ENCODE data around the gene RBFOX2.
"Not testable (repeated sequence)": the region's sequence is repeated elsewhere in the genome, so short reads cannot be mapped to it uniquely, and the experiment has no call there.

RBFOX2 gene

GRCh38 chr22:36042240-36042639, 13.6 kb upstream of the RBFOX2 start:
- no peak for DNase-seq (ENCODE audit: low read depth)

DNA sequence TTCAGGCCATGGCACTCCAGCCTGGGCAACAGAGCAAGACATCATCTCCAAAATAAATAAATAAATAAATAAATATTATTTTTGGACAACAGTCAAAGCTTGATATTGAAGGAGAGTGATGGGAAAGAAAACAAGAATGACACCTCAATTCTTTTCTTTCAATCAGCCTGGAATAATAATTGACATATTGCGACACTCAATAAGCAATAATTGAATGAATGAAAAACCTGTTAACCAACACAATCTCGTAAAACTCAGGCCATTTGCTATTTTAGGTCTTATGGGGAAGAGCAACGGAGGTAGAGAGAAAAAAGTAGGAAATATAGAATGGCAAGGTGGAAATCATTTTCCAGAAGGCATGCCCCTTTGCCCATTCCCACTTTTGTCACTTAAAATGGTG, 10.5 kb upstream of the RBFOX2 start:
- DNase-seq (ENCODE audit: low read depth), result no peak

DNA sequence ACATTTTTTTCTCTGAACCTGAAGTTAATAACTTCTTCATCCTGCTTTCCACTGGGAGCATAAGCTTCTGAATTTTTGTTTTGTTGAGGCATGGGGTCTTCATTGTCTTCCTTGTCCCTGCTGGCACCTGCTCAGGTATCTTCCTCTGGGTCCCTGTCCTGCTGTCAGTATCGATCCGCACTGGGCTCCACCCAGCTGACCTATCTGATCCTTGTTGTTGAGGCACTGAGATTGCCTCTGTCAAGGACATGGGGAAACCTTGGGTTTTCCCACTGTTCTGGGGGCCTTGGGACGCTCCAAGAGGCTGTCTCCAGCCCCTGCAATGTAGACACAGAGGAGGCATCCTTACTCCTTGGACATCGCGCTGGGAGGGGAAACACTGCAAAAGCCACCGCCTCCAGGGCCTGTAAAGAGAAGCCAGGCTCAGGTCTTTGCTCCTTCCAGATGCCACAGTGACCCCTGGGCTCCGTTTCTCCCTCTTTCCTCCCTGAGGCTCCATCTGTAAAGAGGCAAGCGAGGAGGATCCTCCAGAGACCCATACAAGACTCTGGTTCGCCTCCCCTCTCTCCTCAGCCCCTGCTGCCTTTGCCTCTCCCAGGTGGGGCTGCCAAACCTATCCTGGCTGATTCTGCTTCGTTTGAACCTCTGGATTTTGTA, 8.6 kb upstream of the RBFOX2 start:
- no peak for DNase-seq (ENCODE audit: low read depth)

DNA sequence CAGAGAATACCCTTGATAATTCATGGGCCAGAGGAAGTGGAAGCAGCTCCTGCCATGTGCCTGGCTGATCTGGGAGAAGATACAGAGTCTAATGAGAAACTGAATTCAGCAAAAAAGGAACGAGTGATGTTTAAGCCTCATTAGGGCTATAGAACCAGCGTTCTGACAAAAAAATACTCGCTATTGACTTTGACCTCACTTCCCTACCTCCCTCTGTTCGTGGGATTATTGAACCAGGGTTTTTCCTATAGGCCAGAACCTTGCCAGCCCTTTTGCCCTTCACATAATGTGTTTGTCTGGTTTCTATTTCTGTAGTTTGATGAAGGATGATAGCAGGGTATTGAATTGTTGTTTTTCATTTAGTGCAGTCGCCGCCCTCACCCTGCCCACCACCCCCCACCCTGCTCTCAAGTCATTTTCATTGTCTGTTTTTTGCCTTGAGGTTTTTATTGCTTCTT, 7.6 kb upstream of the RBFOX2 start:
- no peak for DNase-seq (ENCODE audit: low read depth)

DNA sequence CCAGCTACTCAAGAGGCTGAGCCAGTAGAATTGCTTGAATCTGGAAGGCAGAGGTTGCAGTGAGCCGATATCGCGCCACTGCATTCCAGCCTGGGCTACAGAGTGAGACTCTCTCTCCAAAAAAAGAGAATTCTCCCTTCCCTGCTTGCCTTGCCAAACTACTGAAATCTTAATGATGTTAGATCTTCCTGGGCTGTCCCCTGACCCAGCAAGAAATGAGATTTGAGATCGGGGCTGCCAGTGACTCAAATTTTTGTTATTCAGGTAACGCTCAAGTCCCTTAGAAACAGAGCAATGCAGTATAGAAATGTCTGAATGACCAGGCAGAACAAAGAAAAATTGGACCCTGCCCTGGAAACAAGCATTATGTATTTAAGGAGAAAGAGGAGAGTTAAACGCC, 4.0 kb upstream of the RBFOX2 start:
- DNase-seq (ENCODE audit: low read depth), result no peak

DNA sequence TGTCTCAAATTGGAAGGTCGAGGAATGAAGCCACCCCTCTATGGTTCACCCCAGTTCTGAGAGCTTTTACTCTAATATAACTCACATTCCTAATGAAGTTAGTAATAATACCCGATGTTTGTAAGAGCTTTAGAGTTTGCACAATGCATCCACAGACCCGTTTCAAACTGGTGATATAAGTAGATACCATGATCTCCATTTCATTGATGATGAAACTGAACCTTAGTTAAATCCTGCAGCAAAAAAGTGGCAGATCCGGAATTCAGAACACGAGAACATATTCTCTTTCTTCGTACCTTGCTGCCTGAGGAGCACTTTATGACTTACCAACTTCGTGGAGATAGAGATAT, 757 bp upstream of the RBFOX2 start:
- no peak for DNase-seq (ENCODE audit: low read depth)

- DNase-seq (ENCODE audit: low read depth), result no peak
Observed at GRCh38 chr22:36027935-36028645, 534 bp downstream of the RBFOX2 start.

- DNase-seq (ENCODE audit: low read depth), result no peak
Observed at GRCh38 chr22:36027579-36027934, 1.1 kb downstream of the RBFOX2 start.

GRCh38 chr22:36026741-36027140, 1.9 kb downstream of the RBFOX2 start:
- no peak for DNase-seq (ENCODE audit: low read depth)

GRCh38 chr22:36022697-36023096, 5.9 kb downstream of the RBFOX2 start:
- DNase-seq (ENCODE audit: low read depth), result no peak

DNA sequence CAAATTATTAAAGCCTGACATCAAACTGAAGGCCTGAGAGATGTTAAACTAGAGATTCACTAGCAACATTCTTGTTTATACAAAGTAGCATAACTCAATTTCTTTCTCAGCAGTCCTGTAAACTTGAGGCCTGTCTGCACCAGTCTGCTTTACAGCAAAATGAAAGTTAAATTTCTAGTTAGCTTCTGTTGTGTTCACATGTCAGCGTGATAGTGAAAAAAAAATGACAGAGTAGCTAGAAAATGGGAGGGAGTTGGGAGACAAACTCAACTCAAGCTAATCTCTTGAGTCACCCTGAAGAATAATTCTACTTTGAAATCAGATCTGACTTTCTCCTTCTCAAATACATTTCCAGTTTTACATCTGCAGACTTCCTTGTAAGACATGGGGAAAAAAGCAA, 6.5 kb downstream of the RBFOX2 start:
- DNase-seq (ENCODE audit: low read depth), result no peak

DNA sequence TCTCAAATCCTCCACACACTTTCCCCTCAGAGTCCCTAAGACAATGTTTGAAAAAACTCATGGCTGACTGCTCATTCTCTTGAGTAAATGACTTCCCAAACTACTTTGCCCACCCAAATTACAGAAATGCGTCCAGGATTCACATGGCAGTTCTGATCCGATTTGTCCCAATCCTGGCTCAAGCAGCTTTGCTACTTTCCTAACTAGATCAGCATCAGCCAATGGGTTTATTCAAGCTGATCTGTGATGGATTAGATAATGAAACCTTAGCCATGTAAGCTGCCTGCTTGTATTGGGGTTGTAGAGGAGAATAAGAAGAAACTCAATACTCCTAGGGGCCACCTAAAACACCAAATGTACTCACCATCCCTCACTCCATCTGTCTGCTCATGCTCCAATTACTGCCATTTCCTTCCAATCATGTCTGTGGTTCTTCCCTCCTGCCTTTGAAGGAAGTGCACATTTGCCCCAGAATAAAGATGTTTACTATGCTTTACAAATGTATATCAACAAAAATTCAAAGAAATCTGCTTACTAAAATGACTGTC, 6.9 kb downstream of the RBFOX2 start:
- no peak for DNase-seq (ENCODE audit: low read depth)

DNA sequence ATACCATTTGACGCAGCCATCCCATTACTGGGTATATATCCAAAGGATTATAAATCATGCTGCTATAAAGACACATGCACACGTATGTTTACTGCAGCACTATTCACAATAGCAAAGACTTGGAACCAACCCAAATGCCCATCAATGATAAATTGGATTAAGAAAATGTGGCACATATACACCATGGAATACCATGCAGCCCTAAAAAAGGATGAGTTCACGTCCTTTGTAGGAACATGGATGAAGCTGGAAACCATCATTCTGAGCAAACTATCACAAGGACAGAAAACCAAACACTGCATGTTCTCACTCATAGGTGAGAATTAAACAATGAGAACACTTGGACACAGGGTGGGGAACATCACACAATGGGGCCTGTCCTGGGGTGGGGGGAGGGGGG, 7.8 kb downstream of the RBFOX2 start:
- not testable (repeated sequence) for DNase-seq (ENCODE audit: low read depth)

GRCh38 chr22:36017651-36018091, 11.0 kb downstream of the RBFOX2 start:
- no peak for DNase-seq (ENCODE audit: low read depth)

GRCh38 chr22:36016684-36017083, 11.9 kb downstream of the RBFOX2 start:
- DNase-seq (ENCODE audit: low read depth), result no peak

- DNase-seq (ENCODE audit: low read depth), result no peak
Observed at GRCh38 chr22:36015811-36016529, 12.7 kb downstream of the RBFOX2 start.

GRCh38 chr22:36015155-36015810, 13.3 kb downstream of the RBFOX2 start:
- DNase-seq (ENCODE audit: low read depth), result no peak

DNA sequence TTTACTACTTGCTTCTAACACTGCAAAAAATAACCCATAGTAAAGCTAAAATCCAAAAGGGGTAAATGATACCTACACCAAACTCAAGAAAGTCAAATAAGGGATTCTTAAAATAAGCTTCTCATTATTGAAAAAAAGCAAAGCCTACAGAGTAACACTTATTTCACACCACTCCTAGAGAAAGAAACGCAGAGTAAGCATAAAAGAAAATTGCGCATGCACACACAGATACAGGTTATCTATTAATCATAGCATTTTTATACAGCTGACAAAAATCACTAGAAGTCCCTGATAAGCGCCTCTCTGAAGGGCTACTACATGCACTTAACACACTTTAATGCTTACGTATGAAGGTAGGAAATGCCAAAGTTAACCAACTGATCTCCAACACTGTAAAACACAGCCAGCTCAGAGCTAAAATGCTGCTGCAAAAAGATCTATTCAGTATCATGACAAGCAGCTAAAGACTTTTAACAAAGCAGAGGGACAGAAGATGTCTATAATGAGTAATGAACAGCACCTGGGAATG, 14.0 kb downstream of the RBFOX2 start:
- DNase-seq (ENCODE audit: low read depth), result no peak

DNA sequence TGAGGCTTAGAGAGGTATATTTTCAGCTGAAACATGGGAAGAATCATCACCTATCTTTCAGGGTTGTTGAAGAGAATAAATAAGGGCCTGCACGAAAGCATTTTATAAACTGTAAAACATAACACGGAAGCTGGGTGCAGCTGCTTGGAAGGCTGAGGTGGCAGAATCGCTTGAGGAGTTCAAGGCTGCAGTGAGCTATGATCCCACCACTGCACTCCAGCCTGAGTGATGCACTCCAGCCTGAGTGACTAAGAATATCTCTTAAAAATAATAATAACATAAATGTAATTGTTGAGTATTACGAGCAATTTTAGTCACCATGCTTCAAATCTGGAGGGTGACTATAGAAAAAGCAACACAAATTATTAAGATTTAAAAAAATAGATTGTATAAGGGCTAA, 16.3 kb downstream of the RBFOX2 start:
- no peak for DNase-seq (ENCODE audit: low read depth)

DNA sequence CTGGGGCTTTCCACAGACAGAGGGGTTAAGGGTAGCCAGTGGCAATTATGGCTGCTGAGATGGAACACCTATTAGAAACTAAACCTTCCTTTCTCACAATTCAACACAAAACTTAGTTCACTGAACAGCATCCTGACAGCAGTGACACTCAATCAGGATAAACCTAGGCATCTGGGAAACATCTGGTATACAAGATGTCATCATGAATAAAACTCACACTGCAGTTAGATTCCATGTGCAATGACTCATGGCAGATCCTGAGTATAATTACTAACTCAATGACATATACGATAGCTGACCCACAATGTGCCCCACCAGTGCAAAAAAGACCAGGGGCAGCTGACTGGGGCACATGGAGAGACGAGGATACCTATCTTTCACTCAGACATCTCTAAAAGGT, 17.7 kb downstream of the RBFOX2 start:
- no peak for DNase-seq (ENCODE audit: low read depth)

DNA sequence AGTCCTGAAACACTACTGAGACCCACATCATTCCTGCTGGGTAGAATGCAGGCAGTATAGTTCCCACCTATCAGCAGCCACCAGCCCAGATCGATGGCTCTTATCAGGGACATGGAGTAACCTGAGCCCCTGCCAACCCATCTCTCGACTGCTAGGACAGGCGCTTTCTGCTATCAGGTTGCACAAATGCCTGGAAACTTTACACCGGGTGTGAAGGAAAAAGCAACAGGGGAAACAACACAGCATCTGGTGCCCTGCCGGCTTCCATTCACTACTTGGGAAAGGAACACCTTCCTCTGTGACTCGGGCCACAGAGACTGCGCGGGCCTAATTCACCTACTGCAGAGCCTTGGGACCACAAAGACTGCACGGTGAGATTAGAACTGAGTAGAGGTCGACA, 18.5 kb downstream of the RBFOX2 start:
- no peak for DNase-seq (ENCODE audit: low read depth)

GRCh38 chr22:36009085-36009484, 19.5 kb downstream of the RBFOX2 start:
- no peak for DNase-seq (ENCODE audit: low read depth)

All from stimulated activated CD8-positive, alpha-beta memory T cell treated with anti-CD3 and anti-CD28 coated beads, Interleukin-4, amount 100 ng/mL, for 24 hours (primary cell).